DND-41 (cell line): ENCODE measurements around the gene PANX3.

Experiments used
- CTCF ChIP-seq: IDR thresholded peaks from 2 replicates; pipeline ENCODE4 v1.5.1; 2012; ENCODE audit warnings: borderline replicate concordance, low read length, moderate library complexity, mild to moderate bottlenecking; ENCODE audit not compliant: poor library complexity, severe bottlenecking; ENCODE audit errors: extremely low read depth
- EZH2 ChIP-seq: IDR thresholded peaks from 3 replicates; pipeline ENCODE4 v1.6.1; 2012; ENCODE audit warnings: borderline replicate concordance, low read depth, mild to moderate bottlenecking, moderate library complexity, low read length, inconsistent platforms; ENCODE audit not compliant: severe bottlenecking

GRCh38 chr11:124642628-124643027 is 31.4 kb downstream of the PANX3 start:
- TF ChIP-seq CTCF (no peak), EZH2 (no peak)
